Esophagus squamous epithelium (tissue), 4 donors: Measurements from ENCODE around the gene MAGIX.

Source experiments
- CTCF ChIP-seq, 6 experiments: fragments of 450-650 bp in 4 of 6; fragments of 200-600 bp in 2 of 6; sonication (generic) in 2 of 6; IDR thresholded peaks; one replicate each; pipeline ENCODE4 v1.5.1; 2016 to 2019; ENCODE audit warnings: antibody characterized with exemption in 6 of 6, mild to moderate bottlenecking in 4 of 6, moderate library complexity in 4 of 6
- POLR2A ChIP-seq, 4 donors: fragments of 450-650 bp; IDR thresholded peaks; one replicate each; pipeline ENCODE4 v1.6.1; 2017; ENCODE audit warnings: antibody characterized with exemption in 4 of 4, mild to moderate bottlenecking in 4 of 4, moderate library complexity in 3 of 4

GRCh38 chrX:49203536-49203935 is 41.0 kb downstream of the MAGIX start:
- no peak for TF ChIP-seq CTCF (IDR thresholded peaks at IDR 0.05)
- no peak for TF ChIP-seq POLR2A (IDR thresholded peaks at IDR 0.05)
